Stimulated activated CD4-positive, alpha-beta T cell treated with anti-CD3 and anti-CD28 coated beads, Interleukin-15, amount 100 ng/mL, for 1 hour (primary cell): ENCODE data around the gene OTOS.

ENCODE experiments used
- DNase-seq, 2 donors: peaks; one replicate each; pipeline ENCODE4 v3.0.0-alpha.2; 2020; ENCODE audit warnings: low read depth in 1 of 2, low spot score in 1 of 2

Gene OTOS

DNA sequence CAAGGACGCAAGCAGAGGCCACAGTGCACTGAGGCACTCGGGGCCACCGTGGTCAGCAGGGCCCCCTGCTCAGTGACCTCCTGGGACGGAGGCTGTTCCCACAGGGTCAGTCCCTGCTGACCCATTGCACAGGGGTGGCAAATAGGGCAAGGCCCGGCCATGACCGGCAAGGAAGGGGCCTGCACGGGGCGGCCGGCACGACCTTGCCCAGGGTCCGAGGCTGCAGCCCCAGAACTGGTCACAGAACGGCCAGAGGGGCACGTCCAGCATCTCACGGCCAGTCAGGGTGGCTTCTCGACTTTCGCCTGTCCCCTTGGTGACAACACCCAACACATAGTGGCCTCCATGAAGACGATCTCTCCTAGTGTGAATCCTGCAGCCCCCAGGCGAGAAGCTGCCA is 27.6 kb upstream of the OTOS start:
- no peak for DNase-seq

GRCh38 chr2:240167588-240167880 is 27.1 kb upstream of the OTOS start:
- no peak for DNase-seq

- DNase-seq, result no peak
These were observed 26.5 kb upstream of the OTOS start for GRCh38 chr2:240166761-240167587.

GRCh38 chr2:240166191-240166590 is 25.7 kb upstream of the OTOS start:
- DNase-seq, result no peak

DNA sequence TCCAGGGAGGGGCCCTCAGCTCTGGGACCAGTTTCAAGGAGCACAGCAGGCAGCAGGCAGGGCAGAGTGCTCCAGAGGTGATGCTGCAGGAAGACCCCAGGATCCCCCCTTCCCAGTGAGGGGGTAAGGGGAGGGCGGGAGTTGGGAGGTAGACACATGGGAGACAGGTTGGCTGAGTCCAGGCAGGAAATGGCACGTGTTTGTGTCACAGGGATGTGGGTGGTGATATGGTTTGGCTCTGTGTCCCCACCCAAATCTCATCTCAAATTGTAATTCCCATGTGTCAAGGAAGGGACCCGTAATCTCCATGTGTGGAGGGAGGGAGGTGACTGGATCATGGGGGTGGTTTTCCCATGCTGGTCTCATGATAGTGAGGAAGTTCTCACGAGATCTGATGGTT is 25.2 kb upstream of the OTOS start:
- DNase-seq, result no peak

DNA sequence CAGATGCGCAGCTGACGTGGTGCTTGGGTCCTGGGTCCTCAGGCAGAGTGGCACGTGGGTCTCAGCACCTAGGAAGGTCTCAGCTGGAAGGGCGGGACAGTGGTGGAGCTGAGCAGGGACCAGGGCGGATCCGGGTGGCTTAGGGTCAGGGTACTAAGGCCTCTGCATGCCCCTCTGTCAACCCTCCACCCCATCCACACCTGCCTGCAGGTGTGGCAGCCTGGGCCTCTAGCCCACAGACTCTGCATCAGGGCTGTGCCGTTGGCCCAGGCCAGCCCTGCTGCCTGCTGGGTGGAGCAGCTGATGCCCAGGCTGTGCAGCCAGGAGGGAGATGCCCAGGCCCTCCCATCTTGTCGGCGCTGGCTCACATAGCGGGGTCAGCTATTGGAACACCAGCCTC is 24.6 kb upstream of the OTOS start:
- no peak for DNase-seq

GRCh38 chr2:240164586-240164985 is 24.1 kb upstream of the OTOS start:
- DNase-seq, result no peak

DNA sequence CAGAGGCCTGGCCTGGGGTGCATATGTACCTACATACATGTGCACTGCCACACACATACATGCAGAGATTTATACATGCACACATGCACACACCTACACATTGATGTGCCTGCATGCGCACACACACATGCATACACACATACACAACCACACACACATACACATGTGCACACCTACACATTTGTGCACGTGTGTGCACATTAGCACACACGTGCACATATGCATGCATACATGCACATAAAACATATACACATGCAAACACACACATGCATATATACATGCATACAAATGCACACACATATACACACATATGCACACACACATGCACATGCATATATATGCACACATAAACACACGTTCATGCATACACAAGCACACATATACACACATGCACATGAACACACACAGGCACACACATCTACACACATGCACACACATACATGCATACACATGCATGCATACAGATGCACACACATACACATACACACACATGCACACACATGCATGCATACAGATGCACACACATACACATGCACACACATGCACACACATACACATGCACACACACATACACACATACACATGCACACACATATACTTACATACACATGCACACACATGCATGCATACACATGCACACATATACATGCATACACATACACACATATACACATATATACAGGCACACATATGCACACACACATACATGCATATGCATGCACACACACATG is 23.6 kb upstream of the OTOS start:
- DNase-seq, result no peak

DNA sequence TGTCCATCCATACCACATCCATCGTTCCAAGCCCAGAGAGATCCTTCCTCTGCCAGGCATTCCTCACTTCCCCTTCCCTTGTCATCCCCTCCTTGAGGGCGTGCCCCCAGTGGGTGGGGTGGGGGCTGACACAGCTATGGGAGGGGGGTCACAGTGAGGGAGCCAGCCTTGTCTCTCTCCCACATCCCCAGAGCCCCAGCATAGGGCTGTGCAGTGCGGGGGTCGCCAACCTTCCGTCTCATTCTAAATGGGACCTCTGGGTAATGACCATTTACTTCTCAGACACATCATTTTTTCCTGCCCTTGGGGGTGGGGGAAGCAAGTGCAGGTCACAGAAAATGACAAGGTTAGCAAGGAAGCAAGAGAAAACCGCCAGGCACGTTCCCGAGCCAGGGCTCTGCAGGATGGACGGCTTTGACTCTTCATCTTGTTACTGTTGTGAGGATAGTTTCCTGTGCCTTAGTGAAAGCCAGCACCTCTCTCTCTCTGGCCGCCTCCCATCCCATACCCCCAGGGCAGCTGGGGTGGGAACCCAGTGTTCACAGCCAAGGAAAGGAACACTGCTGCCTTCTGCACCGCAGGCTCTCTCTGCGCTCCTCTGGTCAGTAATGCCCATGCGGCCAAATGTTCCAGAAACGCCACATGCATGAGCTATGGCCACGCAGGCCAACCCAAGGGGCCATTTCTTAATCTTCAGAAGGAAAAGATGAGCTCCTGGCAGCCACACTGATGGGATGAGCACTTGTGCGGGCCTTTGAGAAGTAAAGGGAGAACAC is 22.7 kb upstream of the OTOS start:
- no peak for DNase-seq

- DNase-seq, result no peak
These were observed 22.1 kb upstream of the OTOS start for GRCh38 chr2:240162531-240162930.

DNA sequence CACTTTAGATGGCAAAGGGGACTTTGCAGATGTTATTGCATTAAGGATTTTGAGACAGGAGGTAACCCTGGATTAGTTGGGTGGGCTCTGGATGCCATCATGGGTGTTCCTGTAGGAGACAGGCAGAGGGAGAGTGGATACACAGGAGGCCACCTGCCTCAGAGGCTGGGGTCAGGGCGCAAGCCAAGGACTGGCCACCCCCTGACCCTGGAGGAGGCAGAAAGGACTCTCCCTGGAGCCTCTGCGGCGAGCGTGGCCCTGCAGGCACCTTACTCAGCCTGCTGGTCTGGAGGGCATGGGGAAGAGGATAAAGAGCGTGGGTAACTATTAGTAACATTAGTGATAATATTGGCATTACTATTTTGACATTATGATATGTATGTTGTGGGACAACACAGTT is 21.6 kb upstream of the OTOS start:
- no peak for DNase-seq

- DNase-seq, result no peak
These were observed 20.8 kb upstream of the OTOS start for GRCh38 chr2:240161087-240161750.

GRCh38 chr2:240160291-240161086 is 20.0 kb upstream of the OTOS start:
- no peak for DNase-seq

- no peak for DNase-seq
These were observed 18.9 kb upstream of the OTOS start for GRCh38 chr2:240159251-240159839.

GRCh38 chr2:240157147-240157470 is 16.7 kb upstream of the OTOS start:
- DNase-seq, result no peak

DNA sequence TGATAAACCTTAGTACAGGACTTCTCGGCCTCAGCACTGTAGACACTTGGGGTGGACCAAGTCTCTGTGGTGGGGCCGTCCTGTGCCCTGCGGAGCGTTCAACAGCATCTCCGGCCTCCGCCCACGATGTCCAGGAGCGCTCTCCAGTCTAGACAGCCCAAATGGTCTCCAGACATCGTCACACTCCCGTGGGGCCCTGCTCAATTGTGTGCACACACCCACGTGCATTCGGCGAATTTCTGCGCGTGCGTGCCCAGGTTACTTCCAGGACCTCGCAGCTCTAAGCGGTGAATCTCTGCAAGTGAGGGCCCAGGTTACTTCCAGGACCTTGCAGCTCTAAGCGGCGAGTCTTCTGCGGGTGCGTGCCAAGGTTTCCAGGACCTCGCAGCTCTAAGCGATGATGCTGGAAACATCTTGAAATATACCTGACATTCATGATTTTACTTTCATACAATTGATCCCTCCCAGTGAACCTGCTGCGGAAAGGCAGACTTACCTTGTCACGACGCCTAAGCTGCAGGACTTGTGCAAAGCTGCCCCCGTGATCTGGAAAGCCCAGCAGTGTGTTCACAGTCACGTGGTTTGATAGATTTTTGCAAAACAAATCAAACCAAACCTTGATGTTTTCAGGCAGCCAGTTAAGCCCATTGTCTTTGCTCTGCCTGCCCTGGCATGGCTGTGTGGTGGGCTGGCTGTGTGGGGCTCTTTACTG is 16.1 kb upstream of the OTOS start:
- no peak for DNase-seq

DNA sequence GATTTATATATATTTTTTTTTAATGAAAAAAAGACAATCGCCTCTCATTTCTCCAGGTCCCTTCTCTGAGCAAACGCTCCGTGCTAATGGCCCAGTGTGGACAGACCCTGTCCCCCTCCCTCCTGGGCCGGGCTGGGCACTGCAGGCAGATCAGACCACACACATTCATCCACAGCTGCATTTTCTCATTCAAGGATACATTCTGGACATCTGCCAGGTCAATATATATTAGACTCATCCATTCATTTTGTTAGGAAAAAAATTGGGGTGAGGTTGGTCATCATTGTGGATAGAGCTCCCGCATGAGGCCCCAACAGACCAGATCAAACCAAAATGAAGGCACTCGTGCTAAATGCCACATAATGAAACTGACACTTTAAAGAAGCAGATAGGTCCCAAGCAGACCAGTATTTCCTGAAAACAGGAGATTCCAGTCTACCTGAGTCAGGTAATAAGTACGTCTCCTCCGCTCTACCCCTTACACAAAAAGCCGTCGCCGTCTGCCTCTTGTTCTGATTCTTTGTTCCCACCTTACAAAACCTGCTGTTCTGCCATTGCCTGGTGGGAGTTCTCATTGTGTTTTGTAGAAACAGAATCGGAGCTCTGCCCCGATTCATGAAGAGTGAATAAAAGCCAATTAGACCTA is 15.4 kb upstream of the OTOS start:
- no peak for DNase-seq

DNA sequence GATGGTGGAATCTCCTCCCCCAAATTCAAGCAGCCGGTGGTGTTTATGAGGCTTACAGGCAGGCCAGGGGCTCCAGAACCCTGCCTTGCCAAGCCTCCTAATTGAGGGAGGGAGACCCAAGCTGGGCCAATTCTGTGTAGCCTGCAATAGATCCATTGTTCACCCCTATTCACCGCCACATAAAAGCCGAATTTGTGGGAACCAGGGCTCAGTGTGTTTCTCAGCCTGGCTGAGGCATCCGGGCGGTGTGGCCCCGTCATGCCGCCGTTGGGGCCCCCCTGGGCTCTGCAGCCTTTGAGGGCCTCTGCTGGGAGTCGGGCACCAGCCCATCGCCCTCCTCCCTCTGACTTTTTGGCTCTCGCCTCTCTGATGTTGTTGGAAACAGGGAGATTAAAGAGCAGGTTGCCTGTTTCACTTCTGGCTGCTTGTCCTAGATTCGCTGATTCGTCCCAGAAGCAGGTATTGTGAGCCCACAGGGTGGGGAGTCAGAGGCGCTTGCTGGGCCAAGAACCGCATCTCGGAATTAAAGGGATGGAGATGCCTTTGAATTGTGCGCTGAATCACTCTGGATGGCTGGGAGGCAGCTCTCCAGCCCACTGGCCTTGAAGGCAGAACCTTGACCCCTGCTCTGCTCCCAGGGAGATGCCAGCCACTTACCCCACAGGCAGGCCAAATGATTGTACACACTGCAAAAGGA is 14.7 kb upstream of the OTOS start:
- DNase-seq, result no peak

- DNase-seq, result no peak
These were observed 14.1 kb upstream of the OTOS start for GRCh38 chr2:240154606-240155005.
